ENCODE measurements around the gene KLHL26. TPM values are rescaled to one million over a fixed set of nuclear protein-coding genes. Genes with fewer than 3 reads are reported as not detected.

Gene KLHL26
- total RNA-seq, 4 donors from 2014 or later = 7.9 to 23.2 (median 18.2) TPM

DNA sequence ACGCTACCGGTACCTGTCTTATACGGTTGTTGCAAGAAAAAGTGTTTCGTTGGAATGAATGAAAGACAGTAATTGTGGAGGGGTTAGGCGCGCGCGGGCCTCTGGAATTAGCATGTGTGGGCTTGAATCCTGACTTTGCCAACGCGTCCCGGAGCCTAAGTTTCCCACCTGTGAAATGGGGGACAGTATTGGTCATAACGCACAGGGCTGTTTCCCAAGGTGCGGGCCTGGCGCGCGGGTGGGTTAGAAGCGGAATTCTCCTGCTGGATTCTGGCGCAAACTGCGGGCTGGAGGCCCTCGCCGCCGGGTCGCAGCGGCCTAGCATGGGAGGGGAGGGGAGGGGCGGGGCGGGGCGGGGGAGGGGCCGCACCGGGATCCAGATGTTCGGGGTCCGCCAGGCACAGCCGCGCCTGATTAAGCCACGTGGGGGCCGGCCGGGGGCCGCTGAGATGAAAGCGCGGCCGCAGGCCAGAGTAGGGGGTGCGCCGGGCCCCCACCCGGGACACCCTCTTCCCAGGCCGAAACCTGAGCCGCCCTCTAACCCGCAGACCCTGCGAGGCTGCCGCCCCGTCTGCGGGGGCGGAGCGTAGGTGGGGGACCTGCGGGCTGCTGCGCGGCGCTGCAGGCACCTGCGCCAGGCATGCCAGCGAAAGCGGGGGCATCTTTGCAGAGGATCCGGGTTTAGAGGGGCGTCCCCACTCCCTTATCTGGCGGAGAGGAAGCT is 25.3 kb upstream of the KLHL26 start:
- TF ChIP-seq, protein P1, sequence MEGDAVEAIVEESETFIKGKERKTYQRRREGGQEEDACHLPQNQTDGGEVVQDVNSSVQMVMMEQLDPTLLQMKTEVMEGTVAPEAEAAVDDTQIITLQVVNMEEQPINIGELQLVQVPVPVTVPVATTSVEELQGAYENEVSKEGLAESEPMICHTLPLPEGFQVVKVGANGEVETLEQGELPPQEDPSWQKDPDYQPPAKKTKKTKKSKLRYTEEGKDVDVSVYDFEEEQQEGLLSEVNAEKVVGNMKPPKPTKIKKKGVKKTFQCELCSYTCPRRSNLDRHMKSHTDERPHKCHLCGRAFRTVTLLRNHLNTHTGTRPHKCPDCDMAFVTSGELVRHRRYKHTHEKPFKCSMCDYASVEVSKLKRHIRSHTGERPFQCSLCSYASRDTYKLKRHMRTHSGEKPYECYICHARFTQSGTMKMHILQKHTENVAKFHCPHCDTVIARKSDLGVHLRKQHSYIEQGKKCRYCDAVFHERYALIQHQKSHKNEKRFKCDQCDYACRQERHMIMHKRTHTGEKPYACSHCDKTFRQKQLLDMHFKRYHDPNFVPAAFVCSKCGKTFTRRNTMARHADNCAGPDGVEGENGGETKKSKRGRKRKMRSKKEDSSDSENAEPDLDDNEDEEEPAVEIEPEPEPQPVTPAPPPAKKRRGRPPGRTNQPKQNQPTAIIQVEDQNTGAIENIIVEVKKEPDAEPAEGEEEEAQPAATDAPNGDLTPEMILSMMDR (IDR thresholded peaks at IDR 0.05) = no peak
- TF ChIP-seq POLR2A (IDR thresholded peaks at IDR 0.05) = no peak
- no peak for DNase-seq (ENCODE audit: low spot score in 2 of 2)
- intact Hi-C loops (cut with DNase I; ENCODE audit: low total_unique reads) = no loop called here
- no peak overlapping the region for H3K4me3 ChIP-seq (ENCODE audit: low read depth, poor library complexity, severe bottlenecking)
- 2 to 4% methylated on average over 15 to 36 of the region's 62 CpGs for WGBS, 2 donors

DNA sequence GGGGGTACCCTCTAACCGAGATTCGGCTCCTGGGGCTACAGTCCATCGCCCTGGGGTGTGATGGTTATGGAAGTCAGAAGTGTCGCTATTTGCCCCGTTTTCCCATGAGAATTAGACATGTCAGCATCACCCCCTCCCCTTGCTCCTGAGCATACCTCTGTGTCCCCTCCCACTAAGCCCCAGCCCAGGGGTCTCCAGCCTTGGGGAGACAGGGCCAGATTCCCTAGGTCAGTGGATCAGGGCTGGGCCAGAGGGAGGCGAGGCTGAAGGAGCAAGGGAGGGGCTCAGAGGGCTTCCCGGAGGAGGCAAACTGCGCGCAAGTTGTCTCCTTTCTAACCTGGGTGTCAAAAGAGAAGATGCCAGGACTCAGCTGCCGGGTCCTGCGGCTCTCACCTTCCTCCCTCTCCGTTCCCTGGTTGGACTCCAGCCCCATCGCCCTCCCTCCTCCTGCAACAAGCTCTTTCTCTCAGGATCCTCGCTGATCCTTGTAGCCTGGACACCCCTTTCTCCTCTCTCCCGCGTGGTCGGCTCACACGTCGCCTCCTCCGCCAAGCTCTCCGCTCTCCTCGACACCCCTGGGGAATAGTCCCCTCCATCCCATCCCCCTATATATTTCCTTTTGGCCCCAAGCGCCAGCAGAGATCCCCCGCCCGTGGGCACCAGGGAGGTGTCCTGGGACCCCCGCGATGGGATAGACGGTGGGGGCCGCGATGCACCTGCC is 24.6 kb upstream of the KLHL26 start:
- intact Hi-C loops (cut with DNase I; ENCODE audit: low total_unique reads) = no loop called here
- no peak overlapping the region for H3K4me3 ChIP-seq (ENCODE audit: low read depth, poor library complexity, severe bottlenecking)
- no peak for DNase-seq (ENCODE audit: low spot score in 2 of 2)
- TF ChIP-seq, protein P1 (IDR thresholded peaks at IDR 0.05) = no peak
- no peak for TF ChIP-seq POLR2A (IDR thresholded peaks at IDR 0.05)
- 1 to 3% methylated on average over 29 to 30 of the region's 30 CpGs for WGBS, 2 donors

DNA sequence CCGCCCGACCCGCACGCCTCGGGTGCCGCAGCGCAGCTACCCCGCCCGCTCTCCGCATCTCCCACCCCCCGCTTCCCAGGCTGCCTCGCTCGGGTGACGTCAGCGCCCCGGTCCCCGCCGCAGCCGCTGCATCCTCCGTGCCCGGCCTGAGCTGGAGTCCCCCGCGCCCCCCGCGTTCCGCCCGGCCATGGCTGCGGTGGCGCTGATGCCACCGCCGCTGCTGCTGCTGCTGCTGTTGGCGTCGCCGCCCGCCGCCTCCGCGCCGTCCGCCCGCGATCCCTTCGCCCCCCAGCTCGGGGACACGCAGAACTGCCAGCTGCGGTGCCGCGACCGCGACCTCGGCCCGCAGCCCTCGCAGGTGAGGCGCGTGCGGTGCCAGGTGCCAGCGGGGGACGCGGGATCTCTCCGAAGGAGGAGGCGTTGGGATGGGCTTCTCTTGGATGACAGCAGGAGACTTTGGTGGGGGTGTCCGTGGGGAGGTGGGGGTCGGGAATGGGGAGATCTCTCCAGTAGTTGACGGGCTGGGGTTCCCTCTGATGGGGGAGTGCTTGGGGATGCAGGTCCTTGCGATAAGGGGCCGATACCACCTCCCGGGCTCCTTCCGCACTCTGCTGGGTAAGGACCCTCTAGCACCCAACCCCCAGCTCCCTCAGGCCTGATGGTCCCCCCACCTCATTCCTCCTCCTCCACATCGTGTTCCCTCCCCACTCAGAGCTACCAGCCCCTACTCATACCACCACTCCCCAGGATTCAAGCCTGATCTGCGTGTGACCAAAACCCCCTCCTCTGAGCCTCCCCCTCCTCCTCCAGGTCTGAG is 23.8 kb upstream of the KLHL26 start, which contains the start of gene TMEM59L:
Gene TMEM59L (plus strand): TSS at position 99 of the 817 bp plus-strand sequence. CDS start 89 bp downstream, at position 188.
- intact Hi-C loops (cut with DNase I; ENCODE audit: low total_unique reads) = no loop called here
- TF ChIP-seq, protein P1 (IDR thresholded peaks at IDR 0.05) = no peak
- TF ChIP-seq POLR2A (IDR thresholded peaks at IDR 0.05) = no peak
- WGBS, 2 donors = 5 to 11% methylated on average over 14 to 45 of the region's 70 CpGs
- DNase-seq (ENCODE audit: low spot score in 2 of 2) = no peak
- H3K4me3 ChIP-seq (ENCODE audit: low read depth, poor library complexity, severe bottlenecking) = no peak within 1 kb of the TSS

DNA sequence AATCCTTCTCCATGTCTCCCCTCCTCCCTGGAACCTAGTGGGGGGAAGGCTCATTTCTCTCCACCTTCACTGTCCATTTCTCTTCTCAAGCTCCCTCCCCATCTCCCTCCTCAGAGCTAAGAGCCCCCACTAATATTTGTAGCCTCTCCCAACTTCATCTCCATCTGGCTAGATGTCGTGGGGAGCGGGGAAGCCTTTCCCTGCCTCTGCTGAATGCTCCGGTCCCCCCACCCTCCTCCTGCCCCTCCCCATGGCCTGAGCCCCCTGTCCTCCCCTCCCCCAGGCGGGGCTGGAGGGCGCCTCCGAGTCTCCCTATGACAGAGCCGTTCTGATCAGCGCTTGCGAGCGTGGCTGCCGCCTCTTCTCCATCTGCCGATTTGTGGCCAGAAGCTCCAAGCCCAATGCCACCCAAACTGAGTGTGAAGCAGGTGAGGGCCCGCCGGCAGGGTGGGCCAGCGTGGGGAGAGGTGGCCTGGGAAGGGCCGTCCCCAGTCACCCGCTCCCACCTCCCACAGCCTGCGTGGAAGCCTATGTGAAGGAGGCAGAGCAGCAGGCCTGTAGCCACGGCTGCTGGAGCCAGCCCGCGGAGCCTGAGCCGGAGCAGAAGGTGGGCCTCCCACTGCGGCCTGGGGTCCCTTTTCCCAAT is 23.1 kb upstream of the KLHL26 start:
- 45 to 56% methylated on average over 21 to 22 of the region's 23 CpGs for WGBS, 2 donors
- H3K4me3 ChIP-seq (ENCODE audit: low read depth, poor library complexity, severe bottlenecking) = no peak overlapping the region
- TF ChIP-seq, protein P1 (IDR thresholded peaks at IDR 0.05) = no peak
- TF ChIP-seq POLR2A (IDR thresholded peaks at IDR 0.05) = no peak
- intact Hi-C loops (cut with DNase I; ENCODE audit: low total_unique reads) = no loop called here
- no peak for DNase-seq (ENCODE audit: low spot score in 2 of 2)

DNA sequence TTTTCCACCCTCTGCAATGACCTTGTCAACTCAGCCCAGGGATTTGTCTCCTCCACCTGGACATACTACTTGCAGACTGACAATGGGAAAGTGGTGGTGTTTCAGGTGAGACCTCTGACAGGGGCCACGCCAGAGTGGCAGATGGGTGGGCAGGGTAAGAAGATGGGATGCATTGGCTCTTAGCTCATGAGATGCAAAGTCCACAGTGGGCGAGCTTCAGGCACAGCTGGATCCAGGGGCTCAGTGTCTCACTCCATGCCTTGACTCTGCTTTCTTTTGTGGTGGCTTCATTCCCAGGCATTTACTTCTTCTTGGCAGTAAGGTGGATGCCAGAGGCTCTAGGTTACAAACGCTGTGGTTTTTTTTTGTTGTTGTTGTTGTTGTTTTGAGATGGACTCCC is 20.8 kb upstream of the KLHL26 start:
- no peak overlapping the region for H3K4me3 ChIP-seq (ENCODE audit: low read depth, poor library complexity, severe bottlenecking)
- 83 to 87% methylated on average over 3 of the region's 3 CpGs for WGBS, 2 donors
- no peak for DNase-seq (ENCODE audit: low spot score in 2 of 2)
- intact Hi-C loops (cut with DNase I; ENCODE audit: low total_unique reads) = no loop called here
- TF ChIP-seq, protein P1 (IDR thresholded peaks at IDR 0.05) = no peak
- no peak for TF ChIP-seq POLR2A (IDR thresholded peaks at IDR 0.05)
